MG63 (cell line): ENCODE results near the gene SH3PXD2A. TPM values are rescaled to one million over a fixed set of nuclear protein-coding genes. Genes with fewer than 3 reads are reported as not detected.

Source experiments
- DNase-seq: peaks from one replicate; pipeline ENCODE4 v3.0.0-alpha.2; 2020
- H3K27me3 ChIP-seq: fragments of 250-450 bp; sonication (Bioruptor Pico); 2 replicates; pipeline ENCODE4 v1.5.1; 2020; ENCODE audit warnings: mild to moderate bottlenecking, moderate library complexity
- H3K36me3 ChIP-seq: fragments of 250-450 bp; sonication (Bioruptor Pico); 2 replicates; pipeline ENCODE4 v1.5.1; 2020; ENCODE audit warnings: mild to moderate bottlenecking, moderate library complexity
- H3K4me3 ChIP-seq: fragments of 250-450 bp; sonication (Bioruptor Pico); 2 replicates; pipeline ENCODE4 v1.5.1; 2020; ENCODE audit warnings: mild to moderate bottlenecking, moderate library complexity
- H3K9me3 ChIP-seq: fragments of 250-450 bp; sonication (Bioruptor Pico); 2 replicates; pipeline ENCODE4 v1.5.1; 2020; ENCODE audit warnings: mild to moderate bottlenecking, moderate library complexity
- total RNA-seq: library from RNA; depleted of rRNA; stranded (reverse); fragments of >200 nt; shearing (Covaris generic); gene quantifications from 2 replicates; pipeline ENCODE4 v1.2.3, GENCODE V29; 2014; ENCODE audit warnings: low replicate concordance

The SH3PXD2A gene
- total RNA-seq, 1 experiment from 2014 or later = 19.2 TPM

- Histone ChIP-seq H3K36me3 (no peaks in the 10 kb centered on the region), H3K27me3 (no peaks in the 10 kb centered on the region), H3K4me3 (no peak overlapping the region), H3K9me3 (peaks cover 4% of the 10 kb centered on the region)
- DNase-seq = no peak
These were observed 22.6 kb downstream of the SH3PXD2A start for GRCh38 chr10:103832806-103833205.

DNA sequence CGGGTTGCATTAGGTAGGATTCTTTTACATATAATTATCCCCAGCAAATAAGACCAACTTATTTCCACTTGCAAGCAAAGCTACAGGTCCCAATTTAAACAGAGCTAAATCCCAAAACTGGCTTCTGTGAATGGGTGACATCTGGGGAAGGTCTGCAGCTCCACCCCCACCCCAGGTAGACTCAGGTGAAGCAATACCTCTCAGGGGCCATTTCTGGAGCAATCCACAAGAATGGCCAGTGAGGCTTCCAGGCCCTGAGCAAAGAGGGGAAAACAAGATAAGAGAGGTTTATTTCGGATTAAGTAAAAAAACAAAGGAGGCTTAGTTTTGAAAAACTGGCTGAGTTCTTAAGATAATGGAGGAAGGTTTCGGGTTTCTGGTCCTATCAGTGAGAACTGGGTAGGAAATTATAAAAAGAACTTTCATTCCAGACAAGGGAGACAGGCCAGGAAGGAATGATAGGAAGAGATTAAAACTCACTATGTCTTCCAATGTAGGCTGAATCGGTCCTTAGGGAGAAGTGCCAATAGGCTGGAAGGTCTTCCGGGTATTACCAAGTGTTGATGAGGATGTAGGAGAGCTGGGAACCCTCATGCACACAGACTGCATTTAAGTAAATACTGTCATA lies 25.4 kb downstream of the SH3PXD2A start:
- H3K9me3 ChIP-seq = peaks cover 4% of the 10 kb centered on the region
- no peak overlapping the region for H3K4me3 ChIP-seq
- H3K27me3 ChIP-seq = no peaks in the 10 kb centered on the region
- H3K36me3 ChIP-seq = no peaks in the 10 kb centered on the region
- DNase-seq = no peak

DNA sequence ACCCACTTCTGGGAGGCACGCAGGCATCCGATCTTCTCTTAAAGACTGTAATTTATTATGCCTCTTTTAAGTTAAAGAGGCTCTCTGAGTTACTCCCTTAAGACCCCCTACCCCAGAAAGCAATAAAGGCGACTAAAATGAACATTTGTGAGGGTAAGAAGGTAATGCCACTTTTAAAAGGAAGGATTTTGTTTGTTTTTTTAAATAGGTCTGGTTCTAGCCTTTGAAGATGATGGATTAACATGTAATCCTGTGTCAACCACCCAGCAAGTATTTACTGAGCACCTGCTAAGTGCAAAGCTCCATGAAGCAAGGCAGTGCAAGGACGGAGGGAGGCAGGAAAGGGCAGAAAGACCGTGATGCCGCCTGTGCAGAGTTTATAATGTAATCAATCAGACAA lies 26.1 kb downstream of the SH3PXD2A start:
- Histone ChIP-seq H3K9me3 (peaks cover 4% of the 10 kb centered on the region), H3K36me3 (no peaks in the 10 kb centered on the region), H3K4me3 (no peak overlapping the region), H3K27me3 (no peaks in the 10 kb centered on the region)
- DNase-seq = no peak

DNA sequence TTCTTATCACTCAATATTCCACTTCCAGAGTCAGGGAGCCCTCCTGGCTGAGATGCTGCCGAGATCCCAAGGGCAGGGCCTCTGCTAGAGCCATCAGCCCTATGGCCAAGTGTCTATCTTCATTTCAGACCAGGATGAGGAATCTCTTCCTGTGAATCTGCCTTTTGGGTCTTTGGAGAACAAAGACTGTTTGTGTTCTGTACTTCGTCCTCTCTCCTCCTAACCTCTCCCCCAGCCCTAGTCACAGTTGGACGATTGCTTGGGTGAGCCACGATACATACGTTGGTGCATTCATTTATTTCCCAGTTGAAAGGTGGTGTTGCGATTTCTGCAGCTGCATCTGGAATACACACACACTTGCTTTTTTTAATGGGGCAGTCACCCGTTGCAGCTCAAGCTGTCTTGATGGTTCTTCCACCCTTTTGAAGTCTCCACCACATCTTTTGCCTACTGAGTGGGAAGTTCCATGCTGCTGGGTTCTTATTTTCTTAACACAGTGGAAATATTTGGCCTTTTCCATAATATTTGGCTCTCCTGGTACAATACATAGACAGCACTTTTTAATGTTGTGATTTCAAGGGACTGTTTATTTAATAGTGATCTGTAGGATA lies 26.7 kb downstream of the SH3PXD2A start:
- DNase-seq = no peak
- H3K27me3 ChIP-seq = no peaks in the 10 kb centered on the region
- no peak overlapping the region for H3K4me3 ChIP-seq
- peaks cover 4% of the 10 kb centered on the region for H3K9me3 ChIP-seq
- H3K36me3 ChIP-seq = no peaks in the 10 kb centered on the region

DNA sequence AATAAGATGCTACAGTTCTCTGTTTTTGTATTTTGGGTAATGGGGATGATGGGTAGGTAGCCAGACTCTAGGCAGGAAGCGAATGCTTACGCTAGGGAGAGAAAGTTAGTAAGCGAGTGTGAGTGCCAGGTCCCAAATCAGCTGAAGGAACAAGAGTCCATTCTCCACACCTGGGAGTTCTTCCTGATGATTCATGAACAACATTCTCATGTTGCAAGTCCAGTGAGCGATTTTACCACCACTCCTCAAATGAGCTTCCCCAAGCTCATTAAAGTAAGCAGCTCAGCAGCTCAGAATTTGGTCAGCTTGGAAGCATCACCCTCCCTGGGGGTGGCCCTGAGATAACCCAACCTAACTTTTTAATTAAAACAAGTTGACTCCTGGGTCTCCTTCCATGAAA lies 27.3 kb downstream of the SH3PXD2A start:
- Histone ChIP-seq H3K9me3 (peaks cover 4% of the 10 kb centered on the region), H3K27me3 (no peaks in the 10 kb centered on the region), H3K4me3 (no peak overlapping the region), H3K36me3 (no peaks in the 10 kb centered on the region)
- DNase-seq = no peak

DNA sequence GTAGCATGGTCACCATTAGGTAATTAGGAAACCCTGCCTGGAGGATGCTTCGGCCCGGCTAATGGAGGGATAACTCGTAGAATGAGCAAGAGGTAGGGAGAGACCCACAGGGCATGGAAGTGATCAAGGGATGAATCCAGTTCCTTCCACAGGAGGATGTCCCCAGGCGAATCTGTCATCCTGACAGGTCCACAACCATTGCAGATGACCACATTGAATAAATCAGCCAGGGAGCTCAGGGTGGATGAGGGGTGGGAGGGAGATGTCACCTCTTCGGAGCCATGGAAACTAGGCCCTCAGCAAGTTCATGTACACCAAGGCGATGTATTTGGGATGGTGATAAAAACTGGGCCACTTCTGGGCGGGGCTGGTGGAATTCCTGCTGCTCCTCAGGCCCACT lies 28.5 kb downstream of the SH3PXD2A start:
- Histone ChIP-seq H3K4me3 (no peak overlapping the region), H3K9me3 (no peaks in the 10 kb centered on the region), H3K36me3 (no peaks in the 10 kb centered on the region), H3K27me3 (no peaks in the 10 kb centered on the region)
- DNase-seq = no peak

DNA sequence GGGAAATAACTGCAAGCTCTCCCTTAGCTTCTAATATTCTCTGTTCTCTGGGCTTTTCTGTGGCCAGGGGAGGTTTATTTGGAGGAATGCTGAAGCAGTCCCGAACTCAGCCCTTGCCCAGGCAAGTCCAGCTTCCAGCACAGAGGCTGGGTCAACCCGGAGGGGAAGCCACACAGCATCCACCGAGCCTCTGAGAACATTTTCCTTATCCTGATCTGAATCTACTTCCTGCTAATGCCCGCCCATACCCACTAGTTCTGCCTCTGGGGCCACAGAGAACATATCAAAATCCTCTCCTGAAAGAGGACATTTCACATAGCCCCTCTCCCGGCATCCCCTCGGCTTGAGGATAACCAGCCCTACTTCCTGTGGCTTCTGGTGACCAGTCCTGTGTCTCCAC lies 31.1 kb downstream of the SH3PXD2A start:
- DNase-seq = no peak
- Histone ChIP-seq H3K27me3 (no peaks in the 10 kb centered on the region), H3K9me3 (no peaks in the 10 kb centered on the region)

GRCh38 chr10:103823706-103824272 lies 31.6 kb downstream of the SH3PXD2A start:
- no peak for DNase-seq
- Histone ChIP-seq H3K36me3 (no peaks in the 10 kb centered on the region), H3K4me3 (no peak overlapping the region), H3K27me3 (no peaks in the 10 kb centered on the region), H3K9me3 (no peaks in the 10 kb centered on the region)

More for the DNA sequence above, 31.1 kb downstream of the SH3PXD2A start:
- H3K36me3 ChIP-seq = no peaks in the 10 kb centered on the region
- H3K4me3 ChIP-seq = no peak overlapping the region

DNA sequence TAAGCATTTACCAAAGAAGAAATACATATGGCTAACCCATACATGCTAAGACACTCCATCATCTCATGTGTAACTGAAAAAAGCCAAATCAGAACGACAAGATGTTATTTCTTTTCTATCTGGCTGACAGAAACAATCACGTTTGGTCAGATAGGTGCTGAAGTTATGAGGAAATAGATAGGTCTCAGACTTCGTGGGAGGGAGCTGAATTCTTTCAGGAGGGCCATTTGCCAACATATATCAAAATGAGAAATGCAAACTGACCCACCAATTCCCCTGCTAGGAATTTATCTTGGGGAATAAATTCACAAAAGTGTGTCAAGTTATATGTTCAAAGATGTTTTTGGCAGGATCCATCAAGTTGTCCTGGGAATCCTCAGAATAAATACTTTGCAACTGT lies 32.6 kb downstream of the SH3PXD2A start:
- H3K27me3 ChIP-seq = no peaks in the 10 kb centered on the region
- DNase-seq = no peak

DNA sequence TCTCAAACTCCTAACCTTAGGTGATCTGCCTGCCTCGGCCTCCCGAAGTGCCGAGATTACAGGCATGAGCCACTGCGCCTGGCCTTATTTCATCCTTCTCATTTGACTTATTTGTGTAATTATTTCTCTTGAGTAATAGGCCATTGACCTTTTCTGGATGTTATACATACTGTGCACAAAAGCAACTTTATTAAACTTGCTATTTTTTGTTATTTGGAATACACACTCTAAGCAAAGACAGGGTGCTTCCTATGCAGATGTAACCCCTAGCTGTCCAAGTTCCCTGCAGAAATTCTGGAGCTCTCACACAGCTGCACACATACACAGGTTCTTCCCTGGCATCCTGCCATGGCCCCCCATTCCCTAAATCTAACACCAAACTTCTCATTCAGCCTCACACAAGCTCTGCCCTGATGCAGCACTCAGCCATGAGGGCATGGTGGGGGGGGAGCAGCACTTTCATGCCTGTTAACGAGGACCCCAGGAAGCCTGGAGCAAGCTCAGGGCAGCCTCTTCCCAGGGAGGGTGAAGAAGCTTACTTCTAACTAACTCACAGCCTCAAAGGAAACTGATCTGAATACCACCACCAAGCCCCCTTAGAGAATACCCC lies 33.2 kb downstream of the SH3PXD2A start:
- Histone ChIP-seq H3K27me3 (no peaks in the 10 kb centered on the region), H3K36me3 (no peaks in the 10 kb centered on the region), H3K9me3 (no peaks in the 10 kb centered on the region), H3K4me3 (no peak overlapping the region)
- no peak for DNase-seq

More for the DNA sequence above, 32.6 kb downstream of the SH3PXD2A start:
- Histone ChIP-seq H3K4me3 (no peak overlapping the region), H3K36me3 (no peaks in the 10 kb centered on the region), H3K9me3 (no peaks in the 10 kb centered on the region)

DNA sequence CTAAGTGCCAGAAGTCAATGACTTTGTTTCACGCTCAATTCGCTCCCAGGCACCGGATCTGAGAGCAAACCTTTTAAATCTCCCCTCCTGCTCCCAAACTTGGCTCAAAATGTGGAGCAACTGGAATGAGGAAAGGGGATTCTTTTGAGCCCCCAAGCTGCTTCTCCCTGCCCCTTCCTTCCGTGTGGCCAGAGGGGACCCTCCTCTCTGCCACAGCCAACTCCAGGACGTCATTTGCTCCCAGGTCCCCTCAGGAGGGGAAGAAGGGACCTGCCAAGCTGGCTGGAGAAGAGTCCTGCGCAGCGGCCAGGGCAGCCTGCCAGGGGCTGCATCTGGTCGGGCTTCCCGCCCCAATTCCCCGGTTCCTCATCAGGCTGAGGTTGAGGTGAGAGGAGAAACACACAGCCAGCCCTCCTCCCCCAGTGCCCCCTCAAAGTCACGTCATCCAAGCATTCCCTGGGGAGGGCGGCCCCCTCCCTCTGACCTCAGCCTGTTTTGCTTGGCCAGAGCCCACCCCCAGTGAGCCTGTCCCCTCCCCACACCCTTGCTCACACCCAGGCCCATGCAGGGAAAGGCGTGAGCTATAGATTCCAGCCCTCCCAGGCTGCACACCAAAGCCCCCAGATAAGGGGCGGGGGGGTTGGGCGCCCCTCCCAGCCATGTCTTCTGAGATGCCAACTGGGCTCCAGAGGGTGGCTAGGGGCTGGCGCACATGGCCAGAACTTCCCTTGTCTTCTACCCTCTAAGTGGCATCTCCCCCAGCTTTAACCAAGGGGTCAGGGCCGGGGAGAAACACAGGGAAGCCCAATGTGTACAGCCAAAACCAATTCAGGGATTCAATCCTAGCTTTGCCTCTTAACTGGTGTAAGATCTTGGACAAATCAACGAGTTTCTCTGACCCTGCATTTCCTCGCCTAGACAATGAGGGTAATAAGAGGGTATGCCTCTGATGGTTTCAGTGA lies 35.0 kb downstream of the SH3PXD2A start:
- DNase-seq = peak; percentile 63
- H3K9me3 ChIP-seq = no peaks in the 10 kb centered on the region
- H3K36me3 ChIP-seq = no peaks in the 10 kb centered on the region
- H3K4me3 ChIP-seq = no peak overlapping the region
- no peaks in the 10 kb centered on the region for H3K27me3 ChIP-seq

DNA sequence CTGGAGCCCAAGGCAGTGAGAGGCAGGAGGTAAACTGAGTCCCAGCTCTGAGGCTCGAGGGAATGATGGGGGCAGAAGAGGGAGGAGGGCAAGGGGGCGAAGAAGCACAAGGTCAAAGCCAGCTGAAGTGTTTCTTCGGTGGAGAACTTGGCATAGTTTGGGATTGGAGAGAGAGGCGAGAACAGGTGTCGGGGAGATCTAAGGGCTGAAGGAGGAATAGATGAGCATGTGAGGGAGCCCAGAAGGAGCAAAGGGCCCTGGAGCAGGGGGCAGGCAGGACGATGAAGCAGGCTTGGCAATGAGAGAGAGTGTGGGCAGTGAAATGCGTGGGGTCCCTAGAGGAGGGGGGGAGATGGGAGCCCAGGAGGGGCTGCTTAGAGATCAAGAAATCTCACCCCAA lies 35.9 kb downstream of the SH3PXD2A start:
- DNase-seq = no peak
- no peaks in the 10 kb centered on the region for H3K27me3 ChIP-seq
- no peak overlapping the region for H3K4me3 ChIP-seq
- H3K9me3 ChIP-seq = no peaks in the 10 kb centered on the region
- H3K36me3 ChIP-seq = no peaks in the 10 kb centered on the region

GRCh38 chr10:103818765-103819374 lies 36.5 kb downstream of the SH3PXD2A start:
- no peak overlapping the region for H3K4me3 ChIP-seq
- H3K9me3 ChIP-seq = no peaks in the 10 kb centered on the region
- H3K27me3 ChIP-seq = no peaks in the 10 kb centered on the region
- no peaks in the 10 kb centered on the region for H3K36me3 ChIP-seq
- no peak for DNase-seq

DNA sequence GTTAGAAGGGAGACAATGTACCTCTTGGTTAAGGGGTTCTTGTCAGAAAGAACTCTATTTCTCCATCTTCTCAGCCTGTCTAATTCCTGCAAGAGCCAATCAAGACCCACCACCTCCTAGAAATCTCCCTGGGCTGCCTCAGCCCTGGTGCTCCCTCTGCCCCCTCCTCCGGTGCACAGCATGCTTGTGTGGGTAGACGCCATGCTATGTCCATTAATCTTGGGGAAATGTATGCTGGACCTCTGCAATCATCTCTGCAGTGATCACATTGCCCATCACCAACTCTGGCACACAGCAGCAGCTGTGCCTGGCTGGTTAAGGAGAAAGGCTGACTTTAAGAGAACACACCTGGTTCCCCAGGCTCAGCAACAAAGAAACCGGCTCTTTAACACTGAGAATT lies 37.3 kb downstream of the SH3PXD2A start:
- no peaks in the 10 kb centered on the region for H3K27me3 ChIP-seq
- DNase-seq = no peak
- H3K36me3 ChIP-seq = no peaks in the 10 kb centered on the region
- no peak overlapping the region for H3K4me3 ChIP-seq
- no peaks in the 10 kb centered on the region for H3K9me3 ChIP-seq

- no peak for DNase-seq
- no peaks in the 10 kb centered on the region for H3K9me3 ChIP-seq
- H3K36me3 ChIP-seq = no peaks in the 10 kb centered on the region
- no peak overlapping the region for H3K4me3 ChIP-seq
- no peaks in the 10 kb centered on the region for H3K27me3 ChIP-seq
These were observed 38.9 kb downstream of the SH3PXD2A start for GRCh38 chr10:103816431-103816830.

GRCh38 chr10:103814626-103815370 lies 40.6 kb downstream of the SH3PXD2A start:
- no peaks in the 10 kb centered on the region for H3K27me3 ChIP-seq
- H3K36me3 ChIP-seq = no peaks in the 10 kb centered on the region
- H3K9me3 ChIP-seq = no peaks in the 10 kb centered on the region
- no peak for DNase-seq
- no peak overlapping the region for H3K4me3 ChIP-seq
